Stimulated activated CD8-positive, alpha-beta memory T cell treated with anti-CD3 and anti-CD28 coated beads, Interleukin-4, amount 100 ng/mL, for 1 hour (primary cell): ENCODE results near the gene C1S.
"Not testable (repeated sequence)": the region's sequence is repeated elsewhere in the genome, so short reads cannot be mapped to it uniquely, and the experiment has no call there.

ENCODE experiments used
- DNase-seq, 2 donors: peaks; one replicate each; pipeline ENCODE4 v3.0.0-alpha.2; 2020; ENCODE audit warnings: low read depth in 2 of 2, low spot score in 1 of 2

C1S gene

GRCh38 chr12:7101694-7102131 is 41.2 kb downstream of the C1S start:
- DNase-seq, result no peak

DNA sequence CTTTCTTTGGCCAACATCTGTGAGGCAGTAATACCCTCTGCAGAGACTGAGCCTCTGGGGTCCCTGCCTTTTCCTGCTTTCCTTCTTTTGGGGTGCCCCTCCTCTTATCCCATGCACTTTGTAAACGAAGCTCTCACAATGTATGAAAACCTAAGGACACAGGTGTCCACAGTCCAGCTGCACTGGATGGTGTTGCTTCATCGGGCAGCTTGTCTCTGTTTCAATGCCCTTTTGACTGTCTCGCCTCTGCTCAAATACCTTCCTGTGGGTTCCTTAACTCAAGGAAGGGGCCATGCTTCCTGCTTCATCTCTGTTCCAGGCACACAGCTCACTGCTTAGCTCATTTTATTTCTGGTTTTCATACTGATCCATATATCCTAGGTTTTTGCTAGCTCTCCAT is 42.1 kb downstream of the C1S start:
- no peak for DNase-seq

DNA sequence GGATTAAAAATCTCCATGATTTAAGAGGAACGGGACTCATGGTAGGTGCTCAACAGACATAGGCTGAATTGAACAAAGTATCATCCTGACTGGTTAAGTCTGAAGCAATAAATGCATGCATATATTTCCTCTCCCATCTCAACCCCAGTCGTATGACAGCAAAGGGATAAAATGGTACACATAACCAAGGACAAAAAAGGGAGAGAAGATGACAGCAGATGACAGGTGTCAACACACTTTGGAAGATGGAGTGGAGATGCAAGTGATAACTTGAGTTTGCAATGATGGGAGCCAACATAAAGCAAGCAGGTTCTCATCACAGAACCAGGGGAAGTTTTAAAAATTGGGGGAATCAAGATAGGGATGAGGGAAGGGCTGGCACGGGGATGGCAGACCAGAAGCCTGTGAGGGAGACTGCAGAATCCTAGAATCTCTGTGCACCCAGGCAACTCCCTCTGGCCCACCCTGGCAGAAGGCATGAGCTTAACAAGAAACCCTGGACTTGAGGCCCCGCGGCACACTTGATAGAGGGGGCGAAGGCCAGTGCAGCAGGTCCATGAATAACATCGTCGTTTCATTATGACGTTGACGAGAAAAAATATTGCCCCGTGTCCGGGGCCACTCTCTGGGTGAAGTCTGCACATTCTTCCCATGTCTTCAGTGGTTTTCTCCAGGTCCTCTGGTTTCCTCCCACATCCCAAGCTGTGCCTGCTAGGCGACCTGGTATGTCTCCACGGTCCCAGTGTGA is 43.5 kb downstream of the C1S start:
- no peak for DNase-seq

GRCh38 chr12:7106082-7106481 is 45.6 kb downstream of the C1S start:
- no peak for DNase-seq

DNA sequence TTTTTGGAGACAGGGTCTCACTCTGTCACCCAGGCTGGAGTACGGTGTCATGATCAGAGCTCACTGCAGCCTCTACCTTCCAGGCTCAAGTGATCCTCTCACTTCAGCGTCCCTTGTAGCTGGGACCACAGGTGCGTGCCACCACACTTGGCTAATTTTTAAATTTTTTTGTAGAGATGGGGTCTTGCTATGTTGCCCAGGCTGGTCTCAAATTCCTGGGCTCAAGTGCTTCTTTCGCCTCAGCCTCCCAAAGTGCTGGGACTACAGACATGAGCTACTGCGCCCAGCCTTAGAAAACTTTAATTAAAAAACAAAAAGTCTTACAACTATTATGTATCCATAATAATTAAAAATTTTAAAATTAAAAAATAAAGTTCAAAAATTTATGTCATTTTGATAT is 46.7 kb downstream of the C1S start:
- not testable (repeated sequence) for DNase-seq

DNA sequence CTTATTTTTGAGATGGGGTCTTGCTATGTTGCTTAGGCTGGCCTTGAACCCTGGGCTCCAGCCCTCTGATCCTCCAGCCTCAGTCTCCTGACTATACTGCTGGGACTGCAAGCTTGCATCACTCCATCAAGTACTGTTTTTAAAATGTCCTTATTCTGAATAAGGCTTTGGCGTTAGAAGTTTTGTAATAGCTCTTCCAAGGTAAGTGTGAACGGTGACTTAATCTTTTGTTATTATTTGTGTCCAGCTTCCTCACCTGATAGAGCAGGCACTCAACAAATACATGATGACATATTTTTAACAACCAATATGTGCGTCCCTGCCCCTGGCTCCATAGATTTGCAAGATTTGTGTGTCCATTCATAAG is 47.1 kb downstream of the C1S start:
- no peak for DNase-seq

- peak in 1 of 2 donors; percentile 53 for DNase-seq
Measured at GRCh38 chr12:7108003-7108795, 47.7 kb downstream of the C1S start.

GRCh38 chr12:7108796-7109571 is 48.5 kb downstream of the C1S start, which contains the start of gene C1RL:
Gene C1RL (minus strand): TSS chr12:7109214. CDS start chr12:7109180, 34 bp downstream.
- DNase-seq, result peak; percentile 67 to 78

GRCh38 chr12:7109572-7109920 is 49.0 kb downstream of the C1S start:
- DNase-seq, result no peak

DNA sequence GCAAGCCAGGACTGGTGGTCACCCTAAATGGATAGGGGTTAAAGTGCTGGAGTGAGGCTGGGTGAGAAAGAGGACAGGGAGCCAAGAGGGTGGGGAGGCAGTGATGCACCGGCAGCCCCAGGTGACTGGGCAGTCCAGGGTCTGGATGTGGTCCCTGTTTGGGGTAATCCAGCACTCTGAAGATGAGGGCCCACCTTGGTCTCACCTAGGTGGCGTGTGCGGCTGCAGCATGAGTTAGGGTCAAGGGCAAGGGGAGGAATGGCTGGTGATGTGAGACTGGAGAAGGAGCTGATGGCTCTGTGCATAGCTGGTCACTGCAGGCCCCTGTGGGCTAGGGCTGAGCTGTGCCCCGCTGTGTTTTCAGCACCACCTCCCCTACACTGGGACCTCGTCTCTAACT is 50.1 kb downstream of the C1S start:
- DNase-seq, result no peak

DNA sequence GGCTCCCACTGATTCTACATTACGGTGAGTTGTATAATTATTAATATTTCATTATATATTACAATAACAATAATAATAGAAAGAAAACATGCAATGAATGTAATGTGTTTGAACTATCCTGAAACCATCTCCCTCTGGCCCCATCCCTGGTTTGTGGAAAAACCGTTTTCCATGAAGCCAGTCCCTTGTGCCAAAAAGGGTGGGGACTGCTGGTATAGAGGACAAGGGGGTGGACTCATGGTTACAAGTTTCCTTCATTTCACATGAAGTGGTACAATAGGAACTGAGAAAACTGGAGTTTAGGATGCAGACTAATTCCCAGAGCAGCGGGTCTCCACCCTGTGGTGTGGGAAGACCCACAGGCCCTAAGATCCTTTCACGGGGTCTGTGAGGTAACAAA is 51.5 kb downstream of the C1S start:
- no peak for DNase-seq

GRCh38 chr12:7113389-7113871 is 52.9 kb downstream of the C1S start:
- peak in 1 of 2 donors; percentile 39 for DNase-seq

DNA sequence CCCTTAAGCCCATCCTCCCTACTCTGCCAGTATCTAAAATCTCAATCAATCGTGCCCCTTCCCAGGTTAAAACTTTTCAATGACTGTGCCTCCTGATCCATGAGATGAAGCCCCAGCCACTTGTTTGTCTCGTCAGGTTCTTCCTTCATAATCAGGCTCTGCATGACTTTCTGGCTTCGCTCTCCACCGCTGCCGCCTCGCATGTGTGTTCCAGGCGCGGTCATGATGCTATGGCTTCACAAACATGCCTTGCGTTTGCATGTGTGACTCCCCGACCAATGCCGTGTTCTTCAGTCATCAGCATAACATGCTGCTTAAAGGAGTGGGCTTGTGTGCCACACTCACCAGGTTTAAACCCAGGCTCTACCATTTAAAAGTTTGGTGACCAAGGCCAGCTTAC is 53.5 kb downstream of the C1S start:
- DNase-seq, result no peak

DNA sequence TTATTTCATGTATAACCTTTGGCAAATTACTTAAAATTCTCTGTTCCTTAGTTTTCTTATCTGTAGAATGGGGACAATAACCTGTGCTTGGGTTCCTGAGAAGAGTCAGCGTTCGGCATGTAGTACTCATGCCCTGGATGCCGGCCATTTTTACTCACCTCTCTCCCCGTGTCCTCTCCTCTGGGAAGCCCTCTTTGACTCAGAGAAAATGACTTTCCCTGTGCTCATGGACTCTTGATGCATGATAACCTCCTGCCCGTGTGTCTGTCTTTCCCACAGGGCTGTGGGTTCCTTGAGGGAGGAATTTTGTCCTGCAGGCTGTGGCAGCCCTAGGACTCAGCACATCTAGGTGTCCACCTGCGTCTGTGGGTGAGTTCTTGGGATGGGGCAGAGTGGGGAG is 54.3 kb downstream of the C1S start:
- no peak for DNase-seq

DNA sequence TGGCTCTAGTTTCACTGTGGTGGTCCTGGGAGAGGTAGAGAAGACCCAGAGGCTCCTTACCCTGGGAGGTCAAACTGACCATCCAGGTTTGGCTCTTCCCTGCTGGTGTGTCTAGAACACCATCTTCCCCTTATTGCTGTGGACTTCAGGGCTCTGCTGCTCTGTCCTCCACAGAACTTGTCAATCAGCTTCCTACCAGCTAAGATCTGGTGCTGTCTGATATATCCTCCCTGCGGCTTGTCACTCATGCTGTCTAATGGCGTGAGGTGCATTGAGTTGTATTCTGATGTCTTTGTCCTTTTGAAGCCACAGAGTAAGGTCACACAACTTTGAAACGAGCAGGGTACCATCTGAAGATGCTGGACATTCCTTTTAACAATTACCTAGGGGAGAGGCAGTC is 55.7 kb downstream of the C1S start:
- no peak for DNase-seq

GRCh38 chr12:7116916-7117315 is 56.4 kb downstream of the C1S start:
- no peak for DNase-seq

DNA sequence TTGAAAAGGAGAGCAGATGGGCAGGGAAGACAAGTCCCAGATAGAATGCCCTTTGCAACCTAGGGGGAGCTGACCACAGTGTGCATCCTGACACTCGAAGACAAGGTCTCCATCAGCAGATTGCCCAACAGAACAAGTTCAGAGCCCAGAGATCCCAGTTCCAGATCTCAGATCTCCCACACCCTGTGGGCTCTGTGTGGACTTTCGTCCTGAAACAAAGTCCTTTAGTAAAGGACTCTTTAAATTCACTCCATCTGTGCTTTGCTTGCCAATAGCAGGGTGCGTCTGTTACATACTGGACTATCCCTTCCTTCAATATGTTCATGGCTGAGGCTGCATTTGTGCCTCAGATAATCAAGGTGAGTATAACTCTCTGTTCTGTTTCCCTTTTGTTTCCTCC is 57.2 kb downstream of the C1S start:
- DNase-seq, result no peak

DNA sequence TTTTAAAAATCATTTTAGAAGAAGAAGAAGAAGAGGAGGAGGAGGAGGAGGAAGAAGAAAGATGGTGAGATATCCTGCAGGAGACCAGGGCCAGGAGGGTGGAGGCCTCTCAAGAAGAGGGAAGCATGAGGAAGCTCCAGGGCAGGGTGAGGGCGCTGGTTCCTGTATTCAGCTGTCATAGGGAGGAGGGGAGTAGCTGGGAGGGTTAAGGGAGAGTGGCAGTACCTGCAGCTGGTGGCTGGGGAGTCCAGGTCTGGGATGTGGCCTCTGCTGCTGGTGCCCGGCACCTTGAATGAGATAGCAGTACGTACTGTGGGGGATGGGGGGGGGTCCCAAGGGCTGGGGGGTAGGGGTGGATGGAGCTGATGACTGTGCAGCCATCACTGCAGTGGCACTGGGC is 58.4 kb downstream of the C1S start:
- DNase-seq, result no peak

DNA sequence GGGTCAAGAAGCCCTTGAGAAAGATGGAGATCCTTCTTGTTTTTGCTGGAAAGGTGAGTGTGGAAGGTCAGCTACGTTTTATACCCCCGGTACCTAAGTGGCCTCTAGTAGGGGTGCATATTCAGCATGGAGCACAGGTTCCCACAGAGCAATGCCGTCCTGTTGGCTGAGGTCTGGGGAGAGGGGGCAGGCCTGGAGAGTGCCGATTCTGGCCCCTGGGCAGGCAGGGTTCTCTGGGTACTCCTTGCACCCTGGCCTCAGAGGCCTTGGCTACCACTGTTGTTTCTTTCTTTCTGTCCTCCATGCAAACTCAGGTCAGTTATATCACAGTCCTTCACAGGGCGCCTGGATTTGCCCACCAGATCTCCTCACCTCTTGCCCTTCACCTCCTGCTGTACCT is 59.6 kb downstream of the C1S start:
- no peak for DNase-seq
